GM21529 (cell line): ENCODE results near the gene UPK1B.

Experiments used
- ATAC-seq: cut with Tn5 transposase; IDR thresholded peaks from one replicate; pipeline ENCODE4 v1.9.1; 2021; ENCODE audit not compliant: unreplicated experiment

The UPK1B gene

GRCh38 chr3:119245778-119246177 is 72.4 kb downstream of the UPK1B start:
- ATAC-seq: no peak
